Fibroblast of skin of right biceps (primary cell): ENCODE data around the gene GPC1.

Experiments used
- DNase-seq: peaks from one replicate; pipeline ENCODE4 v3.0.0-alpha.2; 2013

GPC1 gene

DNA sequence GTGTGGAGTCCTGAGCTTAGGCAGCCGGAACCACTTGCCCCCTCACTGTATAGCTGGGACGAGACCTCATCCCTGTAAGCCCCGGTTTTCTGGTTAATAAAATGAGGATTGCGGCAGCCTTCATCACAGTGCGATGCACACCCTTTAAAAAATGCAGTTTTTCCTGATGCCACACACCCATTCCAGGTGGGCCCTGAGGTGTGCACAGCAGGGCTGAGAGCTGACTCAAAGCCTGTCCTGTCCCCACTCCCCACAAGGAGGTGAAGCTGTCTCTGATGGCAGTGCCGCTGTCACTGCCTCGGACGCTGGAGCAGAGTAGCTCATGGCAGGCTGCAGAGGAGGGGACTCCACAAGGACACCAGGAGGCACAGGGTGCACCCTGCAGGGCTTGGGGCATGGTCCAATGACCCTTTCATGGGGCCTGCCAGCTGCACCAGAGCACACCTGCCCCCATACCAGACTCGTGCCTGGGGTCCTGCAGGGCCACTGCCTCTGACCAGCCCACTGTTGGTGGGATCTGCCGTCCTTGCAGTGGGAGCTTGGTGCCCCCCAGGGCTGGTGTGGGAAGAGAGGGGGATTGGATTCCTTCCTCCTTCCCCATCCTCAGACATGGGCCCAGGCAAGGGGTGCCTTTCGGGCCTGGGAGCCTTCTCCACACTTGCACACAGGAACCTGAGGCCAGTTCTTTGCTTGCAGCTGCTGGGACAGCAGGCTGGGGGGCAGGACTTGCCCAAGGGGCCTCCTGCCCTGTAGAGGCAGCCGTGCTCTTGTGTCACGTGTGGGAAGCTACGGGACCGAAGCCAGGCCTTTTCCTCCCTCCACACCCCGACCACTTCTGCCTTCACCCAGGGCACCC, 22.8 kb downstream of the GPC1 start:
- DNase-seq, result no peak

DNA sequence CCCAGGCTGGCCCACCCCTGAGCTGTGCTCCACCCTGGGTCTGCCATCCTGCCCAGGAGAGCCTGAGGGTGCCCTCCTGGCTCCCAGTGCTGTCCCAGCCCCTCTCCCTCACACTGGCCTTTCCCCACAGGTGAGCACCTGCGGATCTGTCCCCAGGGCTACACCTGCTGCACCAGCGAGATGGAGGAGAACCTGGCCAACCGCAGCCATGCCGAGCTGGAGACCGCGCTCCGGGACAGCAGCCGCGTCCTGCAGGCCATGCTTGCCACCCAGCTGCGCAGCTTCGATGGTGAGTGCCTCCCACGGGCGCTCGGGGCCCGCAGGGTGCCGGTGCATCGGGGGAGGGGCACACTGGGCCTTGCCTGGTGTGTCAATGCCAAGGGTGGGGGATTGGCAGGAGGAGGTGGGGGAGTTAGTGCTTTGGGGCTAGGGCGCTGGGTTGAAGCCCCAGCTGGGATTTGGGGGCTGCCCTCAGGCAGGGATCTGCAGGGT, 23.5 kb downstream of the GPC1 start:
- DNase-seq, result no peak

DNA sequence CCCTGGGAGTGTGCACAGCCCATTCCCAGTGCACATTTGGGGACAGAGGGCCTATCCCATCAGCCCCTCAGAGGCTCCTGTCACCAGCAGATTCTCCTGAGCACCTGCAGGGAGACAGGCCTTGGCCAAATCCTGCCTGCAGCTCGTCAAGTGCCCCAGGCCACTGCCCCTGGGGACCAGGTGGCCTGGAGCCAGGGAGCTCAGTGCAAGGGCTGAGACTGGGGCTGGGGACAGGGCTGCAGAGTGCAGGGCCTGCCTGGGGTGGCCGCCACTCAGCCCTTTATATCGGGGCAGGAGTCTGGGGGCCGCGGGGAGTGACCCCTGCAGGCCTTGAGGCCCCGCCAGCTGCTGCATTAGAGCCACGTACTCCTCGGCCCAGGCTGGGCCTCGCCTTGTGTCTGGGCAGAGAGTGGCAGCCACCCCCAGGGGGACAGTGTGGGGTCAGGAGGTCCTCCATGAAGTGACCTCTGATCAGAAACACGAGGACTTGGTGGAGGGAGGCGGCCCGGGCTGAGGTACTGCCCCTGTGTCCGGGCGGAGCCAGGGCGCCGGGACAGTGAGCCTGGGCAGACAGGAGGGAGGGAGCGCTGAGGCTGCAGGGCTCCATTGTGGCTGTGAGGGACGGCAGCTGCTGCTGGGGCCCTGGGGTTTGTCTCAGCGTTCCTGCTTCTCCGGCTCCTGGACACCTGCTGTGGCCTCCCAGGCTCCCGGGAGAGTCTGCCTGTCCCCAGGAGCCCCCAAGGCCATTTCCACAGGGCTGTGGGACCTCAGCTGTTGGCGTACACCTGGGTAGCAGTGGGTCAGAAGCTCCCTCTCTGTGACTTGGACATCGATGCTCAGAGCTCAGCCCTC, 24.2 kb downstream of the GPC1 start:
- no peak for DNase-seq

DNA sequence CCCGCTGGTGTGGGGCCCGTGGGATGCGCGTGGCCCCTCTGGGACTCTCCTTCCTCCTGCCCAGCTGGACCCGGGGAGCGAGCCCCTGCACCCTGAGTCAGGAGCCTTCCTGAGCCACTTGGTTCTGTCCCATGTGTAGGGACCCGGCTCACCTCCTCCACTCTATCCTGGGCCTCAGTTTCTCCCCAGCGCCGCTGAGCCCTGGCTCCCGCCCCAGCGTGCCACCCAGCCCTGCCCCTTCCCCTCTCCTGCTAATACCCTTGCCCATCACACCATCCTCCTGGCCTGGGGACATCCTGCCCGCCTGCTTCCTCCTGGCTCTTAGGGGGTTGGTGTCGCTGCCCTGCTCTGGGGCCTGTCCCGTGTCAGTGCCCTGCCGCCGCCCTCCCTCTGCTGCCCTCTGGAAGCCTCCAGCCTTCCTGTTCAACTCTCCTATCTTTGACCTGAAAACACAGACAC, 24.8 kb downstream of the GPC1 start:
- no peak for DNase-seq

DNA sequence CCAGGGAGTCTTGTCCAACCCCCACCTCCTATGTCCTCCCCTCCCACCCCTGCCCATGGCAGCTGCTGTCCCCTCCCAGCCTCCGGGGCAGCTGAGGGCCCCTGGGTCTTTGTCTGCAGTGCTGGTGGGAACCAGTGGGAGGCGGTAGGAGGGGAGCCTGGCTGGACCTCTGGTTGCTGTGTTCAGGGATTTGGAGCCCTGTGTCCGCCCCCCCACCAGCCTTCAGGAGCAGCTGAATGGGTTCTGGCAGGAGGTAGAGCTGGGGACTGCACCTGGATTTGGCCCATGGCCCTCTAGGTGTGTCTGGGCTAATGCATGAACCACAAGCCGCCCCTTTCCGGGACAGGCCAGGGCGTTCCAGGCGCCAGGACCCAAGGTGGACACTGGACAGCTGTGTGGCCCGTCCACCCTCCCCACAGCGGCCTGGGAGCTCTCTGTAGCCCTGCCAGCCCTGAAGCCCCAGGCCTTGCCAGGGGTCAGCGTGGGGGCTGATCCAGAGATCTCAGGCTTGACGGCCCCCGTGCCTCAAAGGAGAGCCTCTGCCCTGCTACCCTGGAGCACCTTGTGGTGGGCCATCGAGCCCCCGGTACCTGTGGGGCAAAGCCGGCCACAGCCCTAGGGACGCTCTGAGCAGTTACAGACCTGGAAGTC, 25.4 kb downstream of the GPC1 start:
- DNase-seq, result no peak

DNA sequence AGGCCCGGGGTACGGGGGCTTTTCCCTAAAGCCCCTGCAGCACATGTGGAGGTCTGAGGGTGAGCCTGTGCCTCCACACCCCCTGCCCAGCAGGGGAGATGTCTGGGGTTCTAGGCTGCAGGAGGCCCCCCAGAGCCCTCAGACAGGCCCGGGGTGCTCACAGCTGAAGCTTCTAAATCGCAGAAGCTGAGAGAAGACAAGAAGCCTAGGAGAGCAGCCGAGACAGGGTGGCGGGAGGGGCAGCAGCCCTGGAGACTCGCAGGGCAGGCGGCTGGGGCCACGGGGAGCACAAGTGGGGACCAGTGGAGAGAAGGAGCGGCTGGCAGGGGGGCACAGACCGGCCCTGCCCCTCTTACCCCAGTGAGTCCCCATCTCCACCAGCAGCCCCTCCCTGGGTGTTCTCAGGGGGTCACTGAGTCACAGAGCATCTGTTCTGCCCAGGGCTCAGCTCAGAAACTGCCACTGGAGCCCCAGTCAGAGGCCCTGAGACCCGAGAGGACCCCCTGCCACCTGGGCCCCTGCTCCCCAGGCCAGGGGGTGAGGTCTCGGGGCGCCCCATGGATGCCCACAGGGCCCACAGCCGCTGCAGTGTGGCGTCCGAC, 26.1 kb downstream of the GPC1 start:
- no peak for DNase-seq

DNA sequence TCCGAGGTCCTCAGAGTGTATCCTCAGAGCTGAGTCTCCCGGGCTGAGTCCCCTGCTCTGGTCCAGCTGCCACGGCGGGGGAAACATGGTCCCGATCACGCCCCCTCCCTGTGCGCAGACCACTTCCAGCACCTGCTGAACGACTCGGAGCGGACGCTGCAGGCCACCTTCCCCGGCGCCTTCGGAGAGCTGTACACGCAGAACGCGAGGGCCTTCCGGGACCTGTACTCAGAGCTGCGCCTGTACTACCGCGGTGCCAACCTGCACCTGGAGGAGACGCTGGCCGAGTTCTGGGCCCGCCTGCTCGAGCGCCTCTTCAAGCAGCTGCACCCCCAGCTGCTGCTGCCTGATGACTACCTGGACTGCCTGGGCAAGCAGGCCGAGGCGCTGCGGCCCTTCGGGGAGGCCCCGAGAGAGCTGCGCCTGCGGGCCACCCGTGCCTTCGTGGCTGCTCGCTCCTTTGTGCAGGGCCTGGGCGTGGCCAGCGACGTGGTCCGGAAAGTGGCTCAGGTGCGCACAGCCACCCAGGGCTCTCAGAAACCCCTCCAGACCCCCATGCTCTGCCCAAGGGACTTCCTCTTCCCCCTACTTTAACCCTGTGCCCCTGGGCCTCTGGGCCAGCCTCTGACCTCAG, 26.7 kb downstream of the GPC1 start:
- DNase-seq, result no peak

DNA sequence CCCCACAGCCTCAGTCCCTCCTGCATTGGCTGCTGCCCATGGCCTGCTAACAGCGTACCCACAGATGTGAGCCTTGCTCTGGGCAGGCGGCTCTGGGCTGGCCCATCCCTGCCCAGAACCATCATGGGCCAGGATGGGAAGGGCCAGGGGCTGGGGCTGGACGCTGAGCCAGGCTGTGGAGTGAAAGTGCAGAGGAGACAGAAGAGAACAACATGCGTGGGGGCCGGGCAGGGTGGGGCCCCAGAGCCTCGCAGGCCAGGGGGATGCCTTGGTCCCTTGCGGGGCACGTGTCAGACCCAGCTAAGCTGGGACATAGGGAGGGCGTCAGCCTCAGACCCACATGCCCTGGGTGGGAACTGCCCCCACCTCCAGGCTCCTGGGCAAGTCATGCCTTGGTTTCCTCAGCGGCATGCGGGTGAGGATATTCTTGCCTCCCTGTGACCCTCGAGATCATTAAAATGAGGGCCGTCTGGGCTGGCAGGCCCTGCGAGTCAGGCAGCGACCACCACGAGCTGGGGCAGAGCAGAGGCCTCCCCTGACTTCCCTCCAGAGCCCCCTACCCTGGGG, 27.3 kb downstream of the GPC1 start:
- DNase-seq, result no peak

DNA sequence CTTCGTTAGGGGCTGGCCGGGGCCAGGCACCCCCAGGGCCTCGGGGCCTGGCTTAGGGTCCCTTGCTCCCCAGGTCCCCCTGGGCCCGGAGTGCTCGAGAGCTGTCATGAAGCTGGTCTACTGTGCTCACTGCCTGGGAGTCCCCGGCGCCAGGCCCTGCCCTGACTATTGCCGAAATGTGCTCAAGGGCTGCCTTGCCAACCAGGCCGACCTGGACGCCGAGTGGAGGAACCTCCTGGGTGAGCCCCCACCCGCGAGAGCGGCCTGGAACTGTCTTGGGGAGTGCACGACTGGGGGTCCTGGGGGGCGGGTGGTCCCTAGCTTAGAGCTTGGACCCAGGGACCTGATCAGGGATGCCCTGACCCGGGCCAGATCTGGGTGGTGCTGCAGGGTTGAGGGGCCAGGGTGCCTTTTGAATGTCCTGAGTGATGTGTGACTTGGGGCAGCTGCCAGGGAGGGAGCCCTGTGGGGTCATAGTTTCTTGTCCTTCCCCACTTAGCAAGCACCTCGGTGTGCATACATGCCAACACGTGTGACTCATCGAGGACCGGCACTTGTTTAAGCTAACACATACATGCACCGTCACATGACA, 27.9 kb downstream of the GPC1 start:
- no peak for DNase-seq

DNA sequence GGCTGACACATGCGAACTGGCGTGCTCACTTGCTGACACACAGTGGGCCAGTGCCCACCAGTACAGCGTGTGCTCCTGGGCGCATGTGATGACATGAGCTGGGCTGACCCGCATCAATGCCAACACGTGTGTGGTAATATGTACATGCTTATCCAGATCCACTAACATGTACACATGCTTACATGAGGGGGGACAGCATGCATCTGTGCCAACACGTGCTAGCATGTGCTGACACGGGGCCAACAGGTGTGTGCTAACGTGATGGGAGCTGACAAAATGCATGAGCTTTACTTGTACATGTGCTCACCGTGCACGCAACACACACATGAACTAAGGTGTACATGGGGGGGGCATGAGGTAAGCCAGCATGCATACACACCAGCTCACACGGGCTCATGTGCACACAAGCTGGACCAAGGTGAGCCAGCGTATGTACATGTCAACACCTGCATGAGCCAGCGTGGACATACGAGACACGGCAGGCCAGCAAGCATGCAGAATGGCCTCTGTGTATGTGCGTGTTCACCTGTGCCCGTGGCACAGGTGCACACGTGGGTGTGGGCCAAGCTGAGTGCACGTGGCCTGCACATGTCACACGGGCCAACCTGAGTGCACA, 28.5 kb downstream of the GPC1 start:
- DNase-seq, result no peak

DNA sequence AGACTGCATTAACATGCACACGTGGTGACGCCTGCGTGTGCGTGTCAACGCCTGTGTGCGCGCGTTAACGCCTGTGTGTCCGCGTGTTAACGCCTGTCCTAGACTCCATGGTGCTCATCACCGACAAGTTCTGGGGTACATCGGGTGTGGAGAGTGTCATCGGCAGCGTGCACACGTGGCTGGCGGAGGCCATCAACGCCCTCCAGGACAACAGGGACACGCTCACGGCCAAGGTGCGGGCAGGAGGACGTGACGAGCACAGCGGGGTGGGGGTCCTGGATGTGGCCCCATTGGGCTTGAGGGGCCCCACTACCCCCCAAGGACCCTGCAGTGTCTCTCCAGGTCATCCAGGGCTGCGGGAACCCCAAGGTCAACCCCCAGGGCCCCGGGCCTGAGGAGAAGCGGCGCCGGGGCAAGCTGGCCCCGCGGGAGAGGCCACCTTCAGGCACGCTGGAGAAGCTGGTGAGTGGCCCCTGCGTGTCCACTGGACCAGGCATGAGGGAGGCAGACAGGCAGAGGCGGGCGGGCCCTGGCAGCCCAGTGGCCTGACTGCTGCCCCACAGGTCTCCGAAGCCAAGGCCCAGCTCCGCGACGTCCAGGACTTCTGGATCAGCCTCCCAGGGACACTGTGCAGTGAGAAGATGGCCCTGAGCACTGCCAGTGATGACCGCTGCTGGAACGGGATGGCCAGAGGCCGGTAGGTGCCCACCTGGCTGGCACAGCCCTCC, 29.2 kb downstream of the GPC1 start:
- DNase-seq, result no peak

DNA sequence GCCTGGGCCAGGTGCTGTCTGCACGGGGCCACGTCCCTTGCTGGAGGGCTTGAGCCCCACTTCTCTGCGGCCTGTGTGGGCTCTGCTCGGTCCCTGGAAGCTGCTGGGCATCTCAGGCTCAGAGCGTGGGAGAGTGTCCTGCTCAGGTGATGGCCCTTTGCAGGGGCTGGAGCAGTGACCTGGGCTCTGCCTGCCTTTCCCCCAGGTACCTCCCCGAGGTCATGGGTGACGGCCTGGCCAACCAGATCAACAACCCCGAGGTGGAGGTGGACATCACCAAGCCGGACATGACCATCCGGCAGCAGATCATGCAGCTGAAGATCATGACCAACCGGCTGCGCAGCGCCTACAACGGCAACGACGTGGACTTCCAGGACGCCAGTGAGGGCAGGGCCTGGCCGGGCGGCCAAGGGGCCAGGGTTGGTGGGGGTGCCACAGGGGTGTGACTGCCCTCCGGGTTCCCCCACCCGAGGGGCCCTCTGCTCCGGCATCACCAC, 29.9 kb downstream of the GPC1 start:
- DNase-seq, result no peak

DNA sequence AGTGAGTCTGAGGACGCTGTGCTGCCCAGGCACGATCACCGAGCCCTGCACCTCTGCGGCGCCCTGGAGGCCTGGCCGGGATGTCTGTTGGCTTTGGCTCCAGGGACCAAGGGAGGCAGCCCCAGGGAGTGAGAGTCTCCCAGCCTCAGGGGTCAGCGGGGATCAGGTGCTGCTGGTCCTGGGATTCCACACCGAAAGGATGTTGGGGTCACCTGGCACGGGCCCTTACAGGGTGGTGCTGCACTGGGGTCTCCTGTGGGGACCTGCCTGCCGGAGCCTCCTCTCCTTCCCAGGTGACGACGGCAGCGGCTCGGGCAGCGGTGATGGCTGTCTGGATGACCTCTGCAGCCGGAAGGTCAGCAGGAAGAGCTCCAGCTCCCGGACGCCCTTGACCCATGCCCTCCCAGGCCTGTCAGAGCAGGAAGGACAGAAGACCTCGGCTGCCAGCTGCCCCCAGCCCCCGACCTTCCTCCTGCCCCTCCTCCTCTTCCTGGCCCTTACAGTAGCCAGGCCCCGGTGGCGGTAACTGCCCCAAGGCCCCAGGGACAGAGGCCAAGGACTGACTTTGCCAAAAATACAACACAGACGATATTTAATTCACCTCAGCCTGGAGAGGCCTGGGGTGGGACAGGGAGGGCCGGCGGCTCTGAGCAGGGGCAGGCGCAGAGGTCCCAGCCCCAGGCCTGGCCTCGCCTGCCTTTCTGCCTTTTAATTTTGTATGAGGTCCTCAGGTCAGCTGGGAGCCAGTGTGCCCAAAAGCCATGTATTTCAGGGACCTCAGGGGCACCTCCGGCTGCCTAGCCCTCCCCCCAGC, 30.5 kb downstream of the GPC1 start:
- DNase-seq, result no peak

DNA sequence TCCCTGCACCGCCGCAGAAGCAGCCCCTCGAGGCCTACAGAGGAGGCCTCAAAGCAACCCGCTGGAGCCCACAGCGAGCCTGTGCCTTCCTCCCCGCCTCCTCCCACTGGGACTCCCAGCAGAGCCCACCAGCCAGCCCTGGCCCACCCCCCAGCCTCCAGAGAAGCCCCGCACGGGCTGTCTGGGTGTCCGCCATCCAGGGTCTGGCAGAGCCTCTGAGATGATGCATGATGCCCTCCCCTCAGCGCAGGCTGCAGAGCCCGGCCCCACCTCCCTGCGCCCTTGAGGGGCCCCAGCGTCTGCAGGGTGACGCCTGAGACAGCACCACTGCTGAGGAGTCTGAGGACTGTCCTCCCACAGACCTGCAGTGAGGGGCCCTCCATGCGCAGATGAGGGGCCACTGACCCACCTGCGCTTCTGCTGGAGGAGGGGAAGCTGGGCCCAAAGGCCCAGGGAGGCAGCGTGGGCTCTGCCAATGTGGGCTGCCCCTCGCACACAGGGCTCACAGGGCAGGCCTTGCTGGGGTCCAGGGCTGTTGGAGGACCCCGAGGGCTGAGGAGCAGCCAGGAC, 31.2 kb downstream of the GPC1 start:
- DNase-seq, result no peak

DNA sequence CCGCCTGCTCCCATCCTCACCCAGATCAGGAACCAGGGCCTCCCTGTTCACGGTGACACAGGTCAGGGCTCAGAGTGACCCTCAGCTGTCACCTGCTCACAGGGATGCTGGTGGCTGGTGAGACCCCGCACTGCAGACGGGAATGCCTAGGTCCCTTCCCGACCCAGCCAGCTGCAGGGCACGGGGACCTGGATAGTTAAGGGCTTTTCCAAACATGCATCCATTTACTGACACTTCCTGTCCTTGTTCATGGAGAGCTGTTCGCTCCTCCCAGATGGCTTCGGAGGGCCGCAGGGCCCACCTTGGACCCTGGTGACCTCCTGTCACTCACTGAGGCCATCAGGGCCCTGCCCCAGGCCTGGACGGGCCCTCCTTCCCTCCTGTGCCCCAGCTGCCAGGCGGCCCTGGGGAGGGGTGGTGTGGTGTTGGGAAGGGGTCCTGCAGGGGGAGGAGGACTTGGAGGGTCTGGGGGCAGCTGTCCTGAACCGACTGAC, 31.7 kb downstream of the GPC1 start:
- no peak for DNase-seq

DNA sequence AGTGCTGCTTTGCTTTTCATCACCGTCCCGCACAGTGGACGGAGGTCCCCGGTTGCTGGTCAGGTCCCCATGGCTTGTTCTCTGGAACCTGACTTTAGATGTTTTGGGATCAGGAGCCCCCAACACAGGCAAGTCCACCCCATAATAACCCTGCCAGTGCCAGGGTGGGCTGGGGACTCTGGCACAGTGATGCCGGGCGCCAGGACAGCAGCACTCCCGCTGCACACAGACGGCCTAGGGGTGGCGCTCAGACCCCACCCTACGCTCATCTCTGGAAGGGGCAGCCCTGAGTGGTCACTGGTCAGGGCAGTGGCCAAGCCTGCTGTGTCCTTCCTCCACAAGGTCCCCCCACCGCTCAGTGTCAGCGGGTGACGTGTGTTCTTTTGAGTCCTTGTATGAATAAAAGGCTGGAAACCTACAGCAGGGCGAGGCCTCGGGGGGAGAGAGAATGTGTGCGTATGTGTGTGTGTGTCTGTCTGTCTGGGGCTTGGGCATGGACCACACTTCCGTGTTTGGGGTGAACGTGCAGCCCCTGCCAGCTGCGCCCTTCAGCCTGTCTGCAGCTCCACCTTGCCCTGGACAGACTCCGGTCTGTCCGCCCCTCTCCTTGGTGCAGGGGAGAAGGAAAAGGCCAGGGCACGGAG, 32.3 kb downstream of the GPC1 start:
- DNase-seq, result no peak

DNA sequence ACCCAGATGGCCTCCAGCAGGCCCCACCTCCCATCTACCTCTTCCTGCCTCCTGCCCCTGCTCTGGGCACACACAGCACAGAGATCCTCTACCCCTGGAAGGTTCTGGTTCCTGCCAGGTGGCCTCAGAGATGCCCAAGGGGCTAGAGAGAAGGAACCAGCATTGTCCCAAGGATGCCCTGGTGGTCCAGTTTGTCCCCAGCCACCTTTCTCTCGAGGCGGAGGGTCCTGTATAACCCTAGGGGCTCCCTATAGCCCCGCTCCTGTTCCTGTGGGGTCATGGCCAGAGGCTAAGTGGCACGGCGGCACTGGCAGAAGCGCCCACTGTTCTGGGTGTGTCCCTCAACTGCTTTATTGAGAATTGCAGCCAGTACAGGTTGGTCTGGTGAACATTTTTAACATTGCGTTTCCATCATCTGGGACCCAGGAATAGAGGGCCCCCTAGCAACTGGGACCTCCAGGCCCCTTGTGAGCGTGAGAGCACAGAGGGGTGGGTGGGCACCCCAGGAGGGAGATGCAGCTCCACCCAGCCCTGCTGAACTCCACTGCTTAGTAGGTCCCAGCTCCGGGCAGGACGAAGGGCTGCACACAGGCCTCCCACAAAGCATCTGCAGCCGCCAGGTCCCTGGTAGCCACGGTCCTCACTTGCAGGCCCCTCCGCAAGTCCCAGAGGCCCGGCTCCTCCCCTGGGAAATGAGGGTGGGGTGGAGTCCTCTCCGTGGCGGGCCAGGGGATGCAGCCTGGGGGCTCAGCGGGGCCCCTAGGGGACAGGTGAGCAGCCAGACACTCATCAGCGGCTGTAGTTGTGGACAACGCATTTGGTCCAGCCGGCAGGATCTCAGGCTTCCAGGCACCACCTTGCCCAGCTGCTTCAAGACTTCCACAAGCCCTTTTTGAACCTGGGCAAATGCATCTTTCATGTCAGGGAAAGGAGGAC, 33.1 kb downstream of the GPC1 start:
- no peak for DNase-seq
